Gastroesophageal sphincter (tissue), 4 donors: Measurements from ENCODE around the gene MORC4. TPM values are rescaled to one million over a fixed set of nuclear protein-coding genes. Genes with fewer than 3 reads are reported as not detected.

ENCODE experiments used
- ATAC-seq: fragments of 150-250 bp; one replicate; pipeline ENCODE4 v1.9.1; 2016; ENCODE audit warnings: mild to moderate bottlenecking, moderate library complexity
- H3K27ac ChIP-seq, 4 donors: fragments of 200-600 bp; sonication (generic) in 3 of 4; 1 replicate in 3 of 4; 2 replicates in 1 of 4; pipeline ENCODE4 v1.5.1; 2016 to 2019
- H3K27me3 ChIP-seq: fragments of 200-600 bp; sonication (generic); one replicate; pipeline ENCODE4 v1.5.1; 2019
- H3K36me3 ChIP-seq, 2 donors: fragments of 200-600 bp; sonication (generic); one replicate each; pipeline ENCODE4 v1.5.1; 2019; ENCODE audit warnings: control low read depth in 1 of 2
- H3K4me1 ChIP-seq, 3 donors: fragments of 200-600 bp; sonication (generic); 1 replicate in 2 of 3; 2 replicates in 1 of 3; pipeline ENCODE4 v1.5.1; 2016 to 2019; ENCODE audit warnings: control low read depth in 2 of 3
- H3K4me3 ChIP-seq, 2 donors: fragments of 200-600 bp; sonication (generic); one replicate each; pipeline ENCODE4 v1.5.1; 2019; ENCODE audit warnings: mild to moderate bottlenecking in 1 of 2, moderate library complexity in 1 of 2
- H3K9me3 ChIP-seq, 3 donors: fragments of 200-600 bp; sonication (generic); one replicate each; pipeline ENCODE4 v1.5.1; 2017 to 2019; ENCODE audit warnings: control low read depth in 2 of 3
- CTCF ChIP-seq, 4 experiments: fragments of 200-600 bp in 2 of 4; fragments of 450-650 bp in 2 of 4; sonication (generic) in 1 of 4; IDR thresholded peaks; one replicate each; pipeline ENCODE4 v1.5.1; 2017 to 2019; ENCODE audit warnings: antibody characterized with exemption in 4 of 4, mild to moderate bottlenecking in 2 of 4, moderate library complexity in 2 of 4
- EP300 ChIP-seq: sonication (generic); formaldehyde crosslinking; IDR thresholded peaks from one replicate; pipeline ENCODE4 v1.6.1; 2017; ENCODE audit warnings: antibody characterized with exemption, mild to moderate bottlenecking
- POLR2A ChIP-seq, 2 donors: fragments of 450-650 bp; IDR thresholded peaks; one replicate each; pipeline ENCODE4 v1.6.1; 2017; ENCODE audit warnings: antibody characterized with exemption in 2 of 2, mild to moderate bottlenecking in 2 of 2, moderate library complexity in 1 of 2
- POLR2AphosphoS5 ChIP-seq: sonication (generic); formaldehyde crosslinking; IDR thresholded peaks from one replicate; pipeline ENCODE4 v1.6.1; 2017; ENCODE audit warnings: antibody characterized with exemption
- WGBS, 2 donors: methylation state at CpG; one replicate each; pipeline ENCODE4 v1.1.5; 2018; ENCODE audit warnings: low coverage in 1 of 2; 5-methylcytosine and 5-hydroxymethylcytosine counted together
- total RNA-seq, 4 donors: library from RNA; depleted of rRNA; stranded (reverse); fragments of >200 nt; gene quantifications; one replicate each; pipeline ENCODE4 v1.1.0, GENCODE V29; 2016

The MORC4 gene
- total RNA-seq, 4 donors from 2014 or later = 10.7 to 19.5 (median 15.4) TPM

- H3K27me3 ChIP-seq = no peaks in the 10 kb centered on the region
- H3K36me3 ChIP-seq = peaks cover 0 to 29% of the 10 kb centered on the region in 2 donors
- H3K4me1 ChIP-seq = no peaks in the 10 kb centered on the region
- ATAC-seq = no peak
- no peak overlapping the region for H3K27ac ChIP-seq
- WGBS, 2 donors = 58 to 60% methylated on average over 1 of the region's 1 CpG
- H3K4me3 ChIP-seq = no peak overlapping the region
- TF ChIP-seq POLR2A (IDR thresholded peaks at IDR 0.05) (no peak), POLR2AphosphoS5 (no peak), EP300 (no peak), CTCF (IDR thresholded peaks at IDR 0.05) (no peak)
- no peaks in the 10 kb centered on the region for H3K9me3 ChIP-seq
Observed at GRCh38 chrX:106964290-106964689, 35.7 kb downstream of the MORC4 start.

GRCh38 chrX:106963111-106963510, 36.9 kb downstream of the MORC4 start:
- Histone ChIP-seq H3K9me3 (no peaks in the 10 kb centered on the region), H3K4me3 (no peak overlapping the region), H3K4me1 (no peaks in the 10 kb centered on the region), H3K27ac (no peak overlapping the region), H3K27me3 (no peaks in the 10 kb centered on the region), H3K36me3 (peaks cover 0 to 32% of the 10 kb centered on the region in 2 donors)
- TF ChIP-seq POLR2AphosphoS5 (no peak), CTCF (IDR thresholded peaks at IDR 0.05) (no peak), POLR2A (IDR thresholded peaks at IDR 0.05) (no peak), EP300 (no peak)
- ATAC-seq = no peak

- no peak for ATAC-seq
Observed at GRCh38 chrX:106959901-106960300, 40.1 kb downstream of the MORC4 start.

GRCh38 chrX:106957856-106958255, 42.2 kb downstream of the MORC4 start:
- no peak for ATAC-seq
- Histone ChIP-seq H3K4me3 (no peak overlapping the region), H3K36me3 (peaks cover 0 to 53% of the 10 kb centered on the region in 2 donors), H3K27me3 (no peaks in the 10 kb centered on the region), H3K27ac (no peak overlapping the region), H3K4me1 (no peaks in the 10 kb centered on the region), H3K9me3 (no peaks in the 10 kb centered on the region)
- TF ChIP-seq EP300 = no peak
- no peak for TF ChIP-seq POLR2A (IDR thresholded peaks at IDR 0.05)
- no peak for TF ChIP-seq CTCF (IDR thresholded peaks at IDR 0.05)
- 79% methylated on average over 1 of the region's 1 CpG; no CpG with 5 or more reads in 1 of the 2 donors for WGBS, 2 donors

More at GRCh38 chrX:106959901-106960300, 40.1 kb downstream of the MORC4 start:
- Histone ChIP-seq H3K36me3 (peaks cover 0 to 35% of the 10 kb centered on the region in 2 donors), H3K27me3 (no peaks in the 10 kb centered on the region), H3K4me3 (no peak overlapping the region), H3K4me1 (no peaks in the 10 kb centered on the region), H3K27ac (no peak overlapping the region), H3K9me3 (no peaks in the 10 kb centered on the region)
- WGBS, 2 donors = no CpG with 5 or more reads among the region's 2 CpGs
- TF ChIP-seq POLR2A (IDR thresholded peaks at IDR 0.05) (no peak), EP300 (no peak), CTCF (IDR thresholded peaks at IDR 0.05) (no peak), POLR2AphosphoS5 (no peak)

- no peak overlapping the region for H3K4me3 ChIP-seq
- no peaks in the 10 kb centered on the region for H3K4me1 ChIP-seq
- no peak for TF ChIP-seq EP300
- no peak for TF ChIP-seq POLR2AphosphoS5
- TF ChIP-seq CTCF (IDR thresholded peaks at IDR 0.05) = no peak
- no peak for TF ChIP-seq POLR2A (IDR thresholded peaks at IDR 0.05)
- no peak for ATAC-seq
- H3K9me3 ChIP-seq = no peaks in the 10 kb centered on the region
- H3K36me3 ChIP-seq = peaks cover 0 to 42% of the 10 kb centered on the region in 2 donors
- no peak overlapping the region for H3K27ac ChIP-seq
- H3K27me3 ChIP-seq = no peaks in the 10 kb centered on the region
- WGBS, 2 donors = no CpG with 5 or more reads among the region's 1 CpG
Observed at GRCh38 chrX:106955004-106955772, 44.8 kb downstream of the MORC4 start.
